ELR (cell line): ENCODE results near the gene XRRA1.

Experiments used
- DNase-seq: peaks from one replicate; pipeline ENCODE4 v3.0.0-alpha.2; 2015; ENCODE audit warnings: low read depth

Gene XRRA1

DNA sequence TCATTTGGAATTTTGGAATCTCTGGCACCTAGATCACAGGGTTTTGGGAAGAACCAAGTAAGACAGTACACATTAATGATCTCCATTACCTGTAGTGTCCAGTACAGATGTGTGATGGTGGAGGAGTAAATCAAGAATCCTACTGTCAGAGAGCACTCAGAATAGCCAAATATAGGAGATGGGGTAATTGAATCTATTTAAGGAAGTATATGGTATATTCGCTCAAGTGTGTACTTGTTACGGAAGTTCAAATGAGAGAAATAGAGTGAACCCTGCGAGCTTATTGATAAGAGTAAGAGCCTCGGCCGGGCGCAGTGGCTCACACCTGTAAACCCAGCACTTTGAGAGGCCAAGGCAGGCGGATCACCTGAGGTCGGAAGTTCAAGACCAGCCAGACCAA is 2.3 kb upstream of the XRRA1 start:
- no peak for DNase-seq

DNA sequence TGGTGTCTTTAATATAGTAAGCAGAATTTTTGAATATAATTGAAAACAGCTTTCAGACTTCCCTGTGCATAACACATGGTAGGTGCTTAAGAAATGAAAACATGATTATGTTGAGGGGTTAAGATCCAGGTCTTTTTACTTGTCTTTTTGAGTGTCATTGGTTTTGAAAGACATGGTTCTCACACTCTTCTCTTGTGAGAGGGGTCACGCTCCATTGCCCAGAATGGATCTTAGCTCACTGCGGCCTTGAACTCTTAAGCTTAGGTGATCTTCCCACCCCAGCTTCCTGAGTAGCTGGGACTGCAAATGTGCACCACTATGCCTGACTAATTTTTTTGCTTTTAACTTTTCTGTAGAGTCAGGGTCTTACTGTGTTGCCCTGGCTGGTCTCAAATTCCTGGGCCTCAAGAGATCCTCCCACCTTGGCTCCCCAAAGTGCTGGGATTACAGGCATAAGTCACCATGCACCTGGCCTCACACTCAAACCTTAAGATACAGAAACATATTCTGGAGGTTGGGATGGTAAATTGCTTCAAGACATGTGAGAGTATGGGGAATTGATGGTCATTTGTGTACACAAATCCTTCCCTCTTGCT is 1.6 kb upstream of the XRRA1 start:
- DNase-seq = no peak

GRCh38 chr11:74949753-74950137 is 854 bp upstream of the XRRA1 start:
- peak; percentile 41 for DNase-seq

- DNase-seq = peak; percentile 47
Measured at GRCh38 chr11:74948546-74948897, 369 bp downstream of the XRRA1 start.

GRCh38 chr11:74942073-74942759 is 6.7 kb downstream of the XRRA1 start:
- DNase-seq = no peak

- no peak for DNase-seq
Measured at GRCh38 chr11:74941492-74941891, 7.4 kb downstream of the XRRA1 start.

GRCh38 chr11:74937696-74938475 is 11.0 kb downstream of the XRRA1 start:
- DNase-seq = peak; percentile 88

- no peak for DNase-seq
Measured at GRCh38 chr11:74936976-74937375, 11.9 kb downstream of the XRRA1 start.

DNA sequence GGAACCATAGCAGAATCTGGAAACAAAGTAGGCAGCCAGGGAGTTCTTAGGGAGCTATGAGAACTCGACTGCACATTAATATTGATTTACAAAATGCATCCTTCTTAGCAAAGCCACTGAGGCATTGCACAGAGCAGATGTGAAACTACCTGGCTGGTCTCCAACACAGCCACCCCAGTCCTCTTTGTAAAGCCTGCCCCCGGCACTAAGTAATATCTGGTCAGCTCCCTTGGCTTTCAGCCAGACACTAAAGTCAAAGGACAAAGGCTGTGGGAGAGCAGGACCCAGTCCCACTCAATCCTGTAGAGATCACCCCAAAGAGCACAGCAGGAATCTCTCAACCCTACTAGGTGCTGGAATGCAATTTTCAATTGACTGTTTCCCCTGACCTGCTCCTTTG is 12.8 kb downstream of the XRRA1 start:
- no peak for DNase-seq

GRCh38 chr11:74935285-74935684 is 13.6 kb downstream of the XRRA1 start:
- no peak for DNase-seq

DNA sequence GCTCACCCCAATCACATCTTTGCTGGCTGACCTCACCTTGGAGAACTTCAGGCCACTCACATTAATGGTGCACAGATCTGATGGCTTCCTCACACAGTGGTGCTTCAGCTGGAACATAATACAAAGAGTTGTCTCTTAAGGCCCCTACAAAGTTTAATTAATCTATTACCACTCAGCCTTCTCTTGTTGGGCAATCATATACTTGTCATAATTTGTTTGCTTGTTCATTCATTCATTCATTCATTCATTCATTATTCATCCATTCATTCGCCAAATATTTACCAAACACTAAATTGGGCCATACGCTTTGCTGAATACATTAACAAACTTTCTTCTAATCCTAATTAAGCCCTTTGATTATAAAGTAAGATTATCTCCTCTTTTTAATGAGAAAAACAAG is 15.1 kb downstream of the XRRA1 start:
- no peak for DNase-seq

DNA sequence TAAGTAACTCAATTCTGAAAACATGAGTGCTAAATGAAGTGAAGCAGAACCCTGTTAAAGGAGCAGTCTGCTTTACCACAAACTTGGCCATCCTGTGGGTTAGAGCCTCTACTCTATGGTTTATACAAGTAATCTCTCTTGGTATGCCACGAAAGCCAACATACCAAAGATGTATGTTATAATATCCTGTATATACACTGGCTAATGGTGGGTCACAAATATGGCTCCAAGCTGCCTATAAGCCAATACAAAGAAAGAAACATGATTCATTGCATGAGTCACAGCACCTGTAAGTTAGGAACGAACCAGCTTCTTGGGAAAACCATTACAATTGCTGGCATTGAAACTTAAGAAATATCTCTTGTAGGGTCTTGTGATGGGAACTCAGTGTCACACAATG is 16.1 kb downstream of the XRRA1 start:
- DNase-seq = peak; percentile 98

DNA sequence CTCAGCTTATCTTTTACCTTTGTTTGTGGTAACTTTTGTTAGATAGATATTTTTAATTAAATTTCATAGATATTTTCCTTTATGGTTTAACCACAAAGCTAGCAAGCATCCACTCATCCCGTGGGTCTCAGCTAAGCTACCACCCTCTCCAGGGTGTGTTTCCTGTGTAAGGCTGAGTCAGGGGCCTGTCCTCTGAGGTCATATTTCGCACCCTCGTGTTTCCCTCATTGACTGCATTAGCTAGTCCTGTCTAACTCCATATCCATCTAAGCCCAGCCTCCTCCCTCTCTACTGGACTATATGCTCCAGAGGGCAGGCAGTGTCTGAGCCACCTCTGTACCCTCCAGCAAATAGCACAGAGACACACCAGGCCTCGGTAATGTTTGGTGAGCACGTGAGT is 16.7 kb downstream of the XRRA1 start:
- peak; percentile 93 for DNase-seq

- peak; percentile 92 for DNase-seq
Measured at GRCh38 chr11:74929431-74930363, 19.2 kb downstream of the XRRA1 start.

DNA sequence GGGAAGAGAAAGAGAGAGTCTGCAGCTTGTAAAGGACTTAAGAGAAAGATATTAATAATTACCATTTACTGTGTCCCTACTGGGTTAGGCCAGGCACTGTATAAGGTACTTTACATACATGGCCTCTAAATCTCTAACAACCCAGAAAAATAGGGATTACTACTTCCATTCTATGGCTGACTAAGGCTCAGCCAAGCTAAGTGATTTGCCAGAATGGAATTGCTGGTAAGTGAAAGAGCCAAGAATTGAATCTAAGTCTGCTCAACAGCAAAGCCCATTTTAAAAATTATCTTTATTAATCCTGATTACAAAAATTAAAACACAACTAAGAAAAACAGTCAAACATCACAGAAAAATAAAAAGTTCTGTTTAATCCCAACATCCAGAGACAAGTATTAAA is 21.4 kb downstream of the XRRA1 start:
- no peak for DNase-seq

GRCh38 chr11:74926304-74927030 is 22.4 kb downstream of the XRRA1 start:
- DNase-seq = peak; percentile 76

DNA sequence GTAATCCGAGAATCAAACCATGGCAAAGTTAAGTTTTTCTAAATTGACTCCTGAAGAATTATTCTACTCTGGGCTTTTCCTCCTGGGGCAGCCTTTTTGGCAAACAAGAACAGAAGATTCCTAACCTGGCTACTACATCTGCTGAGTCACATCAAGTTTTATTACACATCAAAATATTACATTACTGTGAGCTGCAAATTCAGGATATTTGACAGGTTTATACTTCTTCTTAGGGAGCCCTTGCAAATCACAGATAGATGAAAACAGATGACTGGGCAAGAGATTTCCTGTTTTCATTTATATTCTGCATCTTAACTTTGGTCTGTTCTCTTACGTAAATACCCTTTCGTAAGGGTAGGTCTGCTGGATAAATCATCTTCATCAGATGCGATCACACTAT is 23.6 kb downstream of the XRRA1 start:
- peak; percentile 36 for DNase-seq

DNA sequence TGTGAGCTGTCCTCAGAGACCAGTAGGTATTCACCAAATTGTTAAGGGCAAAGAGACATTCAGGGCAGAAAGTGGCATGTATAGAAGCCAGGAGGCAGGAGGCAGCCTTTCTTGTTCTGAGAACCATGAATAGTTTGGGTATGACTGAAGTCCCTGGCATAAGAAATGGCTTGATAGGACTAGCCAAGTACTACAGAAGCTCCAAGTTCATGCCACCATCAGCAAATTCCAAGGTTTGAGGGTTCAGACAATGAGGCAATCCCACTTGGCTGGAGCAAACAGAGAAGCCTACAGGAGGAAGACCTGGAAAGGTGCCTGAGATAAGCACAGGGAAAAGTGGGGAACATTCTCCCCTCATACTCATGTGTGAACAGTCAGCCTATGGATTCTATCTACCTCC is 25.8 kb downstream of the XRRA1 start:
- no peak for DNase-seq

DNA sequence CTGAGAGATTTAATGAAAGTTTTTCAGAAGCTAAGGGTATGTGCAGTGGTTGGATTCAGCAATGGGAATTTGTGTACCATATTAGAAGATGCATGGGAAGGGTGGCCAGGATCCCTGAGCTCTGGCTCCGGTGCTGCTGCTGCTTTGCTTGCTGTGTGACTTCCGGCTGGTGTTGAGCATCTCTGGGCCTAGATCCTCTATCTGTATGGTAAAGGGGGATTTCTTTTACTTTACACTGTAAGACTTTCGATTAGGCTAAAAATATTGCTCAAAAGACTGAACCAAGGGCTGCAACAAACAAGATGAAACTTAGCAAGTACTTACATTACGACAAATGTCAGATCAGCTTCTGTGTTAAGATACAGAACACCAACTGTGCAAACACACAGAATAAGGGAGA is 39.1 kb downstream of the XRRA1 start:
- no peak for DNase-seq

- no peak for DNase-seq
Measured at GRCh38 chr11:74909385-74909784, 39.5 kb downstream of the XRRA1 start.

DNA sequence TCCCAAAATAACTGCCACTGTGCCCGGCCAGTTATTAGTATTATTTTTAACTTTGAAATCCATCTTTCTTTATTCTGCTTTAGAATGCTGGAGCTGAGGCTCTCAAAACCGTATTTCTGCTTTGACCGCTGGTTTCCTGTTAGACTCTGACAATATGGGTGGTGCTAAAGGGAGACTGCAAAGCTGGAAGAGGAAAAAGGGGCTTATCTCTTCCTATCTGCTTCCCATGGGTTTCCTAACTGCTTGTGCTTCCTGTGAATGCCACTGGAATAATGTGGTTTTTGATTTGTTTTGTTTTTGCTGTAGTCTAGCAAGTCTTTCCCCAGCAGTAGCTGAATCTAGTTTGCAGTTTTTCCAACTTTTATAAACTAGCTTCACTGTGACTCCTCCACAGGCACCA is 43.6 kb downstream of the XRRA1 start:
- no peak for DNase-seq

GRCh38 chr11:74902342-74902741 is 46.5 kb downstream of the XRRA1 start:
- no peak for DNase-seq
